PFSK-1 (cell line): Measurements from ENCODE around the gene GNAT2.

ENCODE experiments used
- POLR2AphosphoS5 ChIP-seq: IDR thresholded peaks from 2 replicates; pipeline ENCODE4 v1.6.1; 2012; ENCODE audit warnings: low read depth, mild to moderate bottlenecking, control low read depth, low read length, moderate library complexity
- SIN3A ChIP-seq: IDR thresholded peaks from 2 replicates; pipeline ENCODE4 v1.6.1; 2012; ENCODE audit warnings: mild to moderate bottlenecking, low read length, moderate library complexity, borderline replicate concordance; ENCODE audit not compliant: insufficient read depth

DNA sequence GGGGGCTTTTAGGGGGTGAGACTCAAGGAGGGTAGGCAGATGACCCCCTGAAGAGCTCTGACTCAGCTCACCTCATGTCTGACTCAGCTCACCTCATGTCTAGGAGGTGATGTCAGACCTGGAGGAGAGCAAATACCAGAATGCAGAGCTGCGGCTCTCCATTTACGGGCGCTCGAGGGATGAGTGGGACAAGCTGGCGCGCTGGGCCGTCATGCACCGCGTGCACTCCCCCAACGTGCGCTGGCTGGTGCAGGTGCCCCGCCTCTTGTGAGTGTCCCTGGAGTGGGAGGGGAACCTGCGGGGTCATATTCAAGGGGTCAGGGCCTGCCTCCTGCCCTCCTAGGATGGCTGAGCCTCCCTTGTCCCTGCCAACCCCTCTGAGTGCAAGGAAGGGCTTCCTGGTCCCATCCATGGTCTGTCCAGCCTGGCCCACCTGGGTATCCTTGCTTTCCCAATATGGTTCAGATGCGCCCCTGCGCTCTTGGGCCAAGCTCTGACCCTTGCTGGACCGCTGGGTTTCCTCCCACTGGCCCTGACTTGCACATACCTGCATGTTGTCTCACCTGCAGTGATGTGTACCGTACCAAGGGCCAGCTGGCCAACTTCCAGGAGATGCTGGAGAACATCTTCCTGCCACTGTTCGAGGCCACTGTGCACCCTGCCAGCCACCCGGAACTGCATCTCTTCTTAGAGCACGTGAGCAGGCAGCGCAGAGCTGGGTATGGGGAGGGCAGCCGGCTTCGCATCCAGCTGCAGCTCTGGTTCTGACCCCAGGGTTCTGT lies 9.3 kb upstream of the GNAT2 start:
- TF ChIP-seq SIN3A: no peak
- TF ChIP-seq POLR2AphosphoS5: no peak
